Body of pancreas (tissue), 4 donors: ENCODE results near the gene PILRA. TPM values are rescaled to one million over a fixed set of nuclear protein-coding genes. Genes with fewer than 3 reads are reported as not detected.

ENCODE experiments used
- ATAC-seq: fragments of 150-250 bp; one replicate; pipeline ENCODE4 v1.9.1; 2016
- DNase-seq, 4 donors: peaks; one replicate each; pipeline ENCODE4 v3.0.0-alpha.2; 2019
- H3K27ac ChIP-seq, 4 donors: fragments of 200-600 bp; sonication (generic); 1 replicate in 3 of 4; 2 replicates in 1 of 4; pipeline versions ENCODE4 v1.5.1 to v1.6.1; 2016 to 2019; ENCODE audit warnings: mild to moderate bottlenecking in 1 of 4, mixed read lengths in 1 of 4, moderate library complexity in 1 of 4
- H3K27me3 ChIP-seq, 2 donors: fragments of 200-600 bp; sonication (generic); one replicate each; pipeline ENCODE4 v1.6.0; 2016; ENCODE audit warnings: mild to moderate bottlenecking in 1 of 2
- H3K36me3 ChIP-seq, 2 donors: fragments of 200-600 bp; sonication (generic); replicated peaks in 1 of 2; 2 replicates each; pipeline ENCODE4 v1.5.1; 2016; ENCODE audit warnings: low read depth in 2 of 2; ENCODE audit not compliant: insufficient read depth in 1 of 2
- H3K4me1 ChIP-seq: fragments of 200-600 bp; sonication (generic); one replicate; pipeline ENCODE4 v1.6.0; 2016
- H3K4me3 ChIP-seq, 2 donors: fragments of 200-600 bp; sonication (generic); 1 replicate in 1 of 2; 2 replicates in 1 of 2; pipeline ENCODE4 v1.5.1; 2016 to 2019
- H3K9me3 ChIP-seq, 3 donors: fragments of 200-600 bp; sonication (generic); 1 replicate in 2 of 3; 2 replicates in 1 of 3; pipeline ENCODE4 v1.5.1; 2016
- POLR2A ChIP-seq, 3 donors: fragments of 450-650 bp; IDR thresholded peaks; one replicate each; pipeline ENCODE4 v1.6.1; 2016; ENCODE audit warnings: antibody characterized with exemption in 3 of 3, mild to moderate bottlenecking in 2 of 3
- WGBS, 2 donors: methylation state at CpG; one replicate each; pipeline ENCODE4 v1.1.5; 2017; 5-methylcytosine and 5-hydroxymethylcytosine counted together
- intact Hi-C: fragments of 100-400 bp; cut with DNase I; formaldehyde crosslinking; loops from one replicate; pipeline ENCODE4 v1.15.1; 2023
- total RNA-seq, 2 donors: library from RNA; depleted of rRNA; stranded (reverse); fragments of >200 nt; gene quantifications; one replicate each; pipeline ENCODE4 v1.1.0, GENCODE V29; 2016
- TF ChIP-seq, protein P1 (sequence below), 7 experiments: fragments of 450-650 bp in 4 of 7; fragments of 200-600 bp in 3 of 7; sonication (generic) in 3 of 7; IDR thresholded peaks; one replicate each; pipeline ENCODE4 v1.5.1; 2016 to 2019; ENCODE audit warnings: antibody characterized with exemption in 7 of 7

Gene PILRA
- total RNA-seq, 2 donors from 2014 or later, result 7.0 TPM; not detected in 1

DNA sequence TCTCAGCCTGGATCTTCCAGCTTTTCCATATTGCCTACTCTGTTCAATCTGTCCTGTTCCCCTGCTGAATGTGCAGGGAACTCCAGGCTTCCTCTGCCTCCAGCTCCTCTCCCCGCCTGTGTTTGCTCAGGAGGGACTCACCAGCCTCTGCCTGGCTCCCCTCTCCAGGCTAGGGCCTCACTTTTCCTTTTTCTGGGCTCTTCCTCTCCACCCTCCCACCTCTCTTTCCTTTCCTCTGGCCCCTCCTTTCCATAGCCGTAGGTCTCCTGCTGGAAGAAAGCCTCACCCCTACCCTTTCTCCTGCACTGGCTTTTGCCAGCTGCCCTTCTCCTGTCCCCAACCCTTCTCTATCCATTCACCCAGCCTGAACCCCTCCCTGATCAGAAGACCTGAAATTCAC lies 25.0 kb downstream of the PILRA start:
- intact Hi-C loops, result no loop called here
- H3K4me1 ChIP-seq, result no peaks in the 10 kb centered on the region
- no peak overlapping the region for H3K27ac ChIP-seq
- no peaks in the 10 kb centered on the region for H3K36me3 ChIP-seq
- ATAC-seq (no peak), DNase-seq (no peak)
- no peaks in the 10 kb centered on the region for H3K9me3 ChIP-seq
- no peak overlapping the region for H3K4me3 ChIP-seq
- TF ChIP-seq, protein P1, sequence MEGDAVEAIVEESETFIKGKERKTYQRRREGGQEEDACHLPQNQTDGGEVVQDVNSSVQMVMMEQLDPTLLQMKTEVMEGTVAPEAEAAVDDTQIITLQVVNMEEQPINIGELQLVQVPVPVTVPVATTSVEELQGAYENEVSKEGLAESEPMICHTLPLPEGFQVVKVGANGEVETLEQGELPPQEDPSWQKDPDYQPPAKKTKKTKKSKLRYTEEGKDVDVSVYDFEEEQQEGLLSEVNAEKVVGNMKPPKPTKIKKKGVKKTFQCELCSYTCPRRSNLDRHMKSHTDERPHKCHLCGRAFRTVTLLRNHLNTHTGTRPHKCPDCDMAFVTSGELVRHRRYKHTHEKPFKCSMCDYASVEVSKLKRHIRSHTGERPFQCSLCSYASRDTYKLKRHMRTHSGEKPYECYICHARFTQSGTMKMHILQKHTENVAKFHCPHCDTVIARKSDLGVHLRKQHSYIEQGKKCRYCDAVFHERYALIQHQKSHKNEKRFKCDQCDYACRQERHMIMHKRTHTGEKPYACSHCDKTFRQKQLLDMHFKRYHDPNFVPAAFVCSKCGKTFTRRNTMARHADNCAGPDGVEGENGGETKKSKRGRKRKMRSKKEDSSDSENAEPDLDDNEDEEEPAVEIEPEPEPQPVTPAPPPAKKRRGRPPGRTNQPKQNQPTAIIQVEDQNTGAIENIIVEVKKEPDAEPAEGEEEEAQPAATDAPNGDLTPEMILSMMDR (IDR thresholded peaks at IDR 0.05), result no peak
- no peak for TF ChIP-seq POLR2A (IDR thresholded peaks at IDR 0.05)
- 60% methylated on average over 2 of the region's 2 CpGs for WGBS, 2 donors
- no peaks in the 10 kb centered on the region for H3K27me3 ChIP-seq

DNA sequence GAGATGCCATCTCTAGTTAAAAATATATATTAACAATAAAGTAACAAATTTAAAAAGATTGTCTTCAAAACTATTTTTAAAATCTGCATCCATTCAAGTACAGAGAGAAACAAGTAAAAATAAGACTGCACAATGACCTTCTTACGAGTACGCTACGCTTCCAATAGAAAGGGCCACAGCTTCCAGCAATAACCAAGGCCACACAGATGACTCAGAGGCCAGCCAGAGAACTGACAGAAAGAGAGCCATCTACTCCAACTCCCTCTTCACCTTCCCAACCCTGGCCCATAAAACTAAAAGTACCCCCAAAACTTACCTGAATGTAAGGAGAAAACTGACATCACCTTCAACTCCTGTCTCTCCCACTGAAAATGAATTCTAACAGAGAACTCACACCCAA lies 26.8 kb downstream of the PILRA start:
- H3K36me3 ChIP-seq, result no peaks in the 10 kb centered on the region
- ATAC-seq (no peak), DNase-seq (no peak)
- H3K27me3 ChIP-seq, result no peaks in the 10 kb centered on the region
- H3K27ac ChIP-seq, result no peak overlapping the region
- intact Hi-C loops, result no loop called here
- no peak overlapping the region for H3K4me3 ChIP-seq
- TF ChIP-seq POLR2A (IDR thresholded peaks at IDR 0.05), result no peak
- TF ChIP-seq, protein P1 (IDR thresholded peaks at IDR 0.05), result no peak
- WGBS, 2 donors, result 92 to 98% methylated on average over 3 of the region's 3 CpGs
- no peaks in the 10 kb centered on the region for H3K9me3 ChIP-seq
- H3K4me1 ChIP-seq, result no peaks in the 10 kb centered on the region

DNA sequence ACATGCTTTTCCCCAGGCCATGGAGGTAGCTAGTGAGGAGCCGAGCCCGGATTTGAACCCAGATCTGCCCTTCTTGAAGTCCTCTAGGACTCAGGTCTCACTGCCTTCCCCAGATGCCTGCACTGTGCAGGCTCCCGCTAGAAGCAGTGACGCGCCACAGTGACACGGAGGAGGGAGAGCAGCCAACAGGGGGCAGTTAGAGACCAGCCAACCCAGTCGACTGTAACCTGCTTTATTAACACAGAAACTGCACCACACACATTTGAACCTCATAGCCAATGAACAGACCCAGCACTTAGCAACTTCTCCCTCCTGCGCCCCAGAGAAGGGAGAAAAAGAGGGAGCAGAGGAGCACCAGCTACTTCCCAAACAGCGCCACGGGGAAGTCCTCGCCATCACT lies 27.4 kb downstream of the PILRA start:
- no peaks in the 10 kb centered on the region for H3K36me3 ChIP-seq
- TF ChIP-seq, protein P1 (IDR thresholded peaks at IDR 0.05), result no peak
- TF ChIP-seq POLR2A (IDR thresholded peaks at IDR 0.05), result no peak
- WGBS, 2 donors, result 85 to 87% methylated on average over 11 of the region's 11 CpGs
- no peak overlapping the region for H3K4me3 ChIP-seq
- H3K27me3 ChIP-seq, result no peaks in the 10 kb centered on the region
- no peak overlapping the region for H3K27ac ChIP-seq
- DNase-seq (no peak), ATAC-seq (no peak)
- H3K4me1 ChIP-seq, result no peaks in the 10 kb centered on the region
- intact Hi-C loops, result no loop called here
- no peaks in the 10 kb centered on the region for H3K9me3 ChIP-seq

DNA sequence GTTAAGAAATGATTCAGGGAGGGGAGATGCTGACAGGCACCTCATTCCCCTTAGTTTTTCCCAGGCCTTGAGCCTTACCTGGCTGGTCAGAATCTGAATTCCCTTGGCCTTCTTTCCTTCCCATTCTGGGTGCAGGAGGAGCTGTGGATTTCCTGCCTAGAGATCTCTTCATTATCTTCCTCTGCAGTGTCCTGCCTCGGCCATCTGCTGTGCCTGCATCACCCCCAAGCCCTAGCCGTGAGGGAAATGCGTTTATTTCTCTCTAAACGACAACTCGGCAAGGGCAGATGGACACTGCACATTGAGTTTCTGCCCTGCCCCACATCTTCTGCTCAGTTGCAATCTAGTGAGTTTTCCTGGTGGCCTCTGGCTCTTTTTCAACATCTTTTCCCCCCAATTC lies 28.5 kb downstream of the PILRA start:
- no peaks in the 10 kb centered on the region for H3K27me3 ChIP-seq

DNA sequence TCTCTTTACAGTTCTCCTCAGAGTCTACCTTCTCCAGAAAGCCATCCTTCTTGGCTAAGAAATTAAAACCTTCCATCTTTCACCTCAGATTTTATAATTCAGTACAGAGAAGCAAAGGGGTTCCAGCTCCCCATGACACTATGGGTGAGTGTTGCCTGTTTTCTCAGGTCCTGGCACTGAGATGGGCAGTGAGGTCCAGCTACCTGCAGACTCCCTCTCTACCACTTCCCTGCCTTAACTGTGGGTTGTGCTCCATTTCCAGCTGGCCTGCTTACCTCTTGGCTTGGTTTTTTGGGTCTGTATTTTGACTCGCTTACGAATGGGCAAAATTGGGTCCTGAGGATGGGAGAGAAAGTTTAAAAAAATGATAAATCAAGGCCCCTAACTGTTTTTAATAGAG lies 29.0 kb downstream of the PILRA start:
- no peak for TF ChIP-seq POLR2A (IDR thresholded peaks at IDR 0.05)
- TF ChIP-seq, protein P1 (IDR thresholded peaks at IDR 0.05), result no peak
- no peak for ATAC-seq
- Histone ChIP-seq H3K4me3 (no peak overlapping the region), H3K4me1 (no peaks in the 10 kb centered on the region), H3K27ac (no peak overlapping the region), H3K36me3 (no peaks in the 10 kb centered on the region), H3K9me3 (no peaks in the 10 kb centered on the region), H3K27me3 (no peaks in the 10 kb centered on the region)
- no peak for DNase-seq
- WGBS, 2 donors, result 94 to 100% methylated on average over 2 of the region's 2 CpGs
- intact Hi-C loops, result no loop called here

More for the DNA sequence above, 28.5 kb downstream of the PILRA start:
- no peak for DNase-seq
- no peak for ATAC-seq
- Histone ChIP-seq H3K36me3 (no peaks in the 10 kb centered on the region), H3K27ac (no peak overlapping the region), H3K9me3 (no peaks in the 10 kb centered on the region), H3K4me1 (no peaks in the 10 kb centered on the region), H3K4me3 (no peak overlapping the region)
- intact Hi-C loops, result no loop called here
- 84 to 91% methylated on average over 5 of the region's 5 CpGs for WGBS, 2 donors
- TF ChIP-seq, protein P1 (IDR thresholded peaks at IDR 0.05), result no peak
- no peak for TF ChIP-seq POLR2A (IDR thresholded peaks at IDR 0.05)
